ENCODE results near the gene CAPS2. TPM values are rescaled to one million over a fixed set of nuclear protein-coding genes. Genes with fewer than 3 reads are reported as not detected.

CAPS2 gene
- total RNA-seq, 2 donors from 2014 or later, result 18.7 to 23.0 TPM

GRCh38 chr12:75271576-75271975 lies 58.5 kb downstream of the CAPS2 start:
- DNase-seq (ENCODE audit: low spot score), result no peak
- H3K4me3 ChIP-seq, result no peak overlapping the region
- no peaks in the 10 kb centered on the region for H3K27me3 ChIP-seq (replicated peaks; ENCODE audit: insufficient read depth)
- H3K27ac ChIP-seq, result no peak overlapping the region
- H3K9me3 ChIP-seq, result no peaks in the 10 kb centered on the region
- no peaks in the 10 kb centered on the region for H3K4me1 ChIP-seq (ENCODE audit: control insufficient read depth in 1 of 2, low read depth in 2 of 2)
- no peaks in the 10 kb centered on the region for H3K36me3 ChIP-seq
- no peak for TF ChIP-seq CTCF (IDR thresholded peaks at IDR 0.05)
- ATAC-seq (ENCODE audit: insufficient number of reproducible peaks, low FRiP score, low read depth), result no peak

GRCh38 chr12:75270157-75270556 lies 60.0 kb downstream of the CAPS2 start:
- TF ChIP-seq CTCF (IDR thresholded peaks at IDR 0.05), result no peak
- no peak for DNase-seq (ENCODE audit: low spot score)
- Histone ChIP-seq H3K4me1 (ENCODE audit: control insufficient read depth in 1 of 2, low read depth in 2 of 2) (no peaks in the 10 kb centered on the region), H3K27me3 (replicated peaks; ENCODE audit: insufficient read depth) (no peaks in the 10 kb centered on the region), H3K9me3 (no peaks in the 10 kb centered on the region), H3K4me3 (no peak overlapping the region), H3K36me3 (no peaks in the 10 kb centered on the region), H3K27ac (no peak overlapping the region)
- no peak for ATAC-seq (ENCODE audit: insufficient number of reproducible peaks, low FRiP score, low read depth)

GRCh38 chr12:75269209-75269608 lies 60.9 kb downstream of the CAPS2 start:
- DNase-seq (ENCODE audit: low spot score), result no peak
- Histone ChIP-seq H3K27ac (no peak overlapping the region), H3K36me3 (no peaks in the 10 kb centered on the region), H3K27me3 (replicated peaks; ENCODE audit: insufficient read depth) (no peaks in the 10 kb centered on the region), H3K9me3 (no peaks in the 10 kb centered on the region), H3K4me1 (ENCODE audit: control insufficient read depth in 1 of 2, low read depth in 2 of 2) (no peaks in the 10 kb centered on the region), H3K4me3 (no peak overlapping the region)
- no peak for TF ChIP-seq CTCF (IDR thresholded peaks at IDR 0.05)
- no peak for ATAC-seq (ENCODE audit: insufficient number of reproducible peaks, low FRiP score, low read depth)

- Histone ChIP-seq H3K4me3 (no peak overlapping the region), H3K4me1 (ENCODE audit: control insufficient read depth in 1 of 2, low read depth in 2 of 2) (no peaks in the 10 kb centered on the region), H3K9me3 (no peaks in the 10 kb centered on the region), H3K36me3 (no peaks in the 10 kb centered on the region), H3K27ac (no peak overlapping the region), H3K27me3 (replicated peaks; ENCODE audit: insufficient read depth) (no peaks in the 10 kb centered on the region)
- no peak for TF ChIP-seq CTCF (IDR thresholded peaks at IDR 0.05)
- DNase-seq (ENCODE audit: low spot score), result no peak
- ATAC-seq (ENCODE audit: insufficient number of reproducible peaks, low FRiP score, low read depth), result no peak
Measured at GRCh38 chr12:75260316-75260715, 69.8 kb downstream of the CAPS2 start.

GRCh38 chr12:75259143-75259542 lies 71.0 kb downstream of the CAPS2 start:
- Histone ChIP-seq H3K4me3 (no peak overlapping the region), H3K27ac (no peak overlapping the region), H3K4me1 (ENCODE audit: control insufficient read depth in 1 of 2, low read depth in 2 of 2) (no peaks in the 10 kb centered on the region), H3K36me3 (no peaks in the 10 kb centered on the region), H3K27me3 (replicated peaks; ENCODE audit: insufficient read depth) (no peaks in the 10 kb centered on the region), H3K9me3 (no peaks in the 10 kb centered on the region)
- DNase-seq (ENCODE audit: low spot score), result no peak
- no peak for ATAC-seq (ENCODE audit: insufficient number of reproducible peaks, low FRiP score, low read depth)
- no peak for TF ChIP-seq CTCF (IDR thresholded peaks at IDR 0.05)

Data from thoracic aorta (tissue), 2 donors.